SH-SY5Y (cell line): Measurements from ENCODE around the gene SLC35F3.

Experiments
- GATA2 ChIP-seq: IDR thresholded peaks from 2 replicates; pipeline ENCODE4 v1.6.1; 2011; ENCODE audit warnings: mild to moderate bottlenecking, low read depth, low read length
- GATA3 ChIP-seq: IDR thresholded peaks from 2 replicates; pipeline ENCODE4 v1.6.1; 2011; ENCODE audit warnings: low read depth, mild to moderate bottlenecking, low read length, moderate library complexity

DNA sequence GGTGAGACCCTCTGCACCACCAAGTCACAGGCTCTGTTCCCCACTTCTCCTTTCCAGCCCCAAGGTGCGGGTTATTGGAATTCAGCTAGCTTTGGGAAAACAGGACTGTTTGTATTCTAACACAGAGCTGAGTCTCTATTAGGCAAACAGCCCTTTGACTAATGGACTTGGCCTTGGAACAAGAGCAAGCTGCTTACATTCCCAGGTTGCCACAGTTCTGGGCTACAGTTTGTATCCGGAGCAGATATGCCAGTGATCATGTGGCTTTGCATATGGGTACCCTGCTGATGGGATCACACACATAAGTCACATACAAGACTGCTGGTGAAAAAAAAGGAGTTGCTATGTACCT, 358.3 kb downstream of the SLC35F3 start:
- TF ChIP-seq GATA2 (no peak), GATA3 (no peak)
